Endothelial cell of umbilical vein (primary cell): ENCODE data around the gene AKAP1.

ENCODE experiments used
- EZH2 ChIP-seq: IDR thresholded peaks from 2 replicates; pipeline ENCODE4 v1.6.1; 2012; ENCODE audit warnings: borderline replicate concordance, low read depth, mild to moderate bottlenecking, moderate library complexity, low read length, inconsistent platforms; ENCODE audit not compliant: severe bottlenecking
- FOS ChIP-seq: IDR thresholded peaks from 2 replicates; pipeline ENCODE4 v1.6.1; 2011; ENCODE audit warnings: mild to moderate bottlenecking, low read length, moderate library complexity, borderline replicate concordance; ENCODE audit not compliant: insufficient read depth
- GATA2 ChIP-seq: IDR thresholded peaks from 2 replicates; pipeline ENCODE4 v1.7.0; 2011; ENCODE audit warnings: low read depth, mild to moderate bottlenecking, moderate library complexity, mixed read lengths, low read length; ENCODE audit not compliant: insufficient read length, insufficient read depth
- MYC ChIP-seq: IDR thresholded peaks from one replicate; pipeline ENCODE4 v1.6.1; 2011; ENCODE audit warnings: mild to moderate bottlenecking, low read depth, low read length
- POLR2A ChIP-seq: IDR thresholded peaks from 2 replicates; pipeline ENCODE4 v1.6.1; 2012; ENCODE audit warnings: low read depth, mild to moderate bottlenecking, control low read depth, low read length
- POLR2AphosphoS5 ChIP-seq: IDR thresholded peaks from 2 replicates; pipeline ENCODE4 v1.6.1; 2012; ENCODE audit warnings: low read depth, mild to moderate bottlenecking, control low read depth, low read length, moderate library complexity; ENCODE audit not compliant: insufficient read depth
- TF ChIP-seq, protein P1 (sequence below), 2 donors: IDR thresholded peaks; 1 replicate in 1 of 2; 2 replicates in 1 of 2; pipeline ENCODE4 v1.5.1; 2011; ENCODE audit warnings: low read length in 2 of 2, mild to moderate bottlenecking in 2 of 2, moderate library complexity in 2 of 2, control low read depth in 1 of 2, inconsistent platforms in 1 of 2, low read depth in 1 of 2; ENCODE audit not compliant: insufficient read depth in 1 of 2; ENCODE audit errors: extremely low read depth in 1 of 2
- TF ChIP-seq, protein P2 (sequence below): IDR thresholded peaks from 2 replicates; pipeline ENCODE4 v1.6.1; 2011; ENCODE audit not compliant: insufficient read depth, insufficient read length

DNA sequence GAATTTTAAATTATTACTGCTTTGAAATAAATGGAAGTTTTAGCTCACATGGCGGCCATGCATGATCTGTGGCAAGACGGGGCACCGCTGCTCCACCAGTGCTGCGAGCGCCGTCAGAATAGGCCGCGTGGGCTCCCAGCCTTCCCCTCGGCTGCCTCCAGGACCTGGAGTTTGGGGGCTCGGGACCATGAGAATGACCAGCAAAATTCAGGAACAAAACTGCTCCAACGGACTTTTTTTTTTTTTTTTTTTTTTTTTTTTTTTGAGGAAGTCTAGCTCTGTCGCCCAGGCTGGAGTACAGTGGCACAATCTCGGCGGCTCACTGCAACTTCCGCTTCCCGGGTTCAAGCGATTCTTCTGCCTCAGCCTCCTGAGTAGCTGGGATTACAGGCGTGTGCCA is 38.3 kb upstream of the AKAP1 start:
- no peak for TF ChIP-seq POLR2AphosphoS5
- TF ChIP-seq, protein P1, sequence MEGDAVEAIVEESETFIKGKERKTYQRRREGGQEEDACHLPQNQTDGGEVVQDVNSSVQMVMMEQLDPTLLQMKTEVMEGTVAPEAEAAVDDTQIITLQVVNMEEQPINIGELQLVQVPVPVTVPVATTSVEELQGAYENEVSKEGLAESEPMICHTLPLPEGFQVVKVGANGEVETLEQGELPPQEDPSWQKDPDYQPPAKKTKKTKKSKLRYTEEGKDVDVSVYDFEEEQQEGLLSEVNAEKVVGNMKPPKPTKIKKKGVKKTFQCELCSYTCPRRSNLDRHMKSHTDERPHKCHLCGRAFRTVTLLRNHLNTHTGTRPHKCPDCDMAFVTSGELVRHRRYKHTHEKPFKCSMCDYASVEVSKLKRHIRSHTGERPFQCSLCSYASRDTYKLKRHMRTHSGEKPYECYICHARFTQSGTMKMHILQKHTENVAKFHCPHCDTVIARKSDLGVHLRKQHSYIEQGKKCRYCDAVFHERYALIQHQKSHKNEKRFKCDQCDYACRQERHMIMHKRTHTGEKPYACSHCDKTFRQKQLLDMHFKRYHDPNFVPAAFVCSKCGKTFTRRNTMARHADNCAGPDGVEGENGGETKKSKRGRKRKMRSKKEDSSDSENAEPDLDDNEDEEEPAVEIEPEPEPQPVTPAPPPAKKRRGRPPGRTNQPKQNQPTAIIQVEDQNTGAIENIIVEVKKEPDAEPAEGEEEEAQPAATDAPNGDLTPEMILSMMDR (IDR thresholded peaks at IDR 0.05; ENCODE audit: extremely low read depth in 1 of 2, insufficient read depth in 1 of 2, low read depth in 1 of 2, low read length in 2 of 2): no peak
- no peak for TF ChIP-seq POLR2A
- TF ChIP-seq EZH2: no peak
- TF ChIP-seq, protein P2, sequence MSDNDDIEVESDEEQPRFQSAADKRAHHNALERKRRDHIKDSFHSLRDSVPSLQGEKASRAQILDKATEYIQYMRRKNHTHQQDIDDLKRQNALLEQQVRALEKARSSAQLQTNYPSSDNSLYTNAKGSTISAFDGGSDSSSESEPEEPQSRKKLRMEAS: no peak
- TF ChIP-seq MYC: no peak
- TF ChIP-seq FOS: no peak
- TF ChIP-seq GATA2: no peak
